GM12875 (cell line): ENCODE measurements around the gene DENND4B.
"Not testable (repeated sequence)": the region's sequence is repeated elsewhere in the genome, so short reads cannot be mapped to it uniquely, and the experiment has no call there.

Experiments used
- H3K4me3 ChIP-seq: one replicate; pipeline ENCODE4 v1.5.1; 2011; ENCODE audit warnings: low read depth, low read length, control low read depth
- TF ChIP-seq, protein P1 (sequence below): IDR thresholded peaks from 2 replicates; pipeline ENCODE4 v1.5.1; 2011; ENCODE audit warnings: low read depth, mild to moderate bottlenecking, control low read depth, inconsistent platforms, low read length, moderate library complexity, borderline replicate concordance; ENCODE audit not compliant: insufficient read depth

The DENND4B gene

DNA sequence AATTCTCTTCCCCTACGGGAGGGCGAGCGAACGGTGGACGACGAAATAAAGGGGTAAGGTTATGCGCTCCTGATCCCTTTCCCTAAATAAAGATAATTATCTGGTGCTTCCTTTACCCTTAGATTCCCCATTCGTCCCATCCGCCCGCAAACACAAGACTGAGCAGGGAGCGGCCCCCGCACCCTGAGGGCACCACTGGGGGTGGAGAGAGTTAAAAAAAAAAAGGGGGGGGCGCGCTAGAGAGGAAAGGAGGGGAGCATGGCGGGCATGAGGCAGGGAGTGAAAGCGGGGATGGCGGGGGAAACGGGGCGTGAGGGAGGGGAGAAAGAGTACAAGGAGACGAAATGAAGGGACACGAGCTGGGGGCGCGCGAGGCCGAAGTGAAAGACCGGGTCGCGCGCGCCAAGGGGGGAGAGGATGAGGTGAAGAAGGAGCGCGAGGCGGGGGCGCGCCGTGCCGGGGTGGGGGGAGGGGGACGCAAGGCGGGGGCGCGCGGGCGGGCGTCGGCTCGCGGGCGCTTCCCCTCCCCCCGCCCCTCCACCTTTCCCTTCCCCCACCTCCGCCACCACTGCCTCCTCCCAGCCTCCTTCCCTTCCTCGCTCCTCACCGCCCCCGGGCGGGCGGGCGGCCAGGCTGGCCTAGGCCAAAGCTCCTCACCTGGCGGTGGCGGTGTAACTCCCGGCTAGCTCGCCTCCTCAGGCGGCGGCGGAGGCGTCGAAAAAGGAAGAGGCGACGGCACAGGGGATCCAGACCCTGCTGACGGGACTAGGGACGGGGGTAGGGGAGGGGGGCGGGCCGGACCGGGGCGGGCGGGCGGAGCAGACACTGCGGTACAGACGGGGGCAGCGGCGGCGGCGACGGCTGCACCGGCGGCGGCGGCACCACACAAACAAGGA is 24.2 kb downstream of the DENND4B start:
- H3K4me3 ChIP-seq = peak overlapping the region; percentile 67
- TF ChIP-seq, protein P1, sequence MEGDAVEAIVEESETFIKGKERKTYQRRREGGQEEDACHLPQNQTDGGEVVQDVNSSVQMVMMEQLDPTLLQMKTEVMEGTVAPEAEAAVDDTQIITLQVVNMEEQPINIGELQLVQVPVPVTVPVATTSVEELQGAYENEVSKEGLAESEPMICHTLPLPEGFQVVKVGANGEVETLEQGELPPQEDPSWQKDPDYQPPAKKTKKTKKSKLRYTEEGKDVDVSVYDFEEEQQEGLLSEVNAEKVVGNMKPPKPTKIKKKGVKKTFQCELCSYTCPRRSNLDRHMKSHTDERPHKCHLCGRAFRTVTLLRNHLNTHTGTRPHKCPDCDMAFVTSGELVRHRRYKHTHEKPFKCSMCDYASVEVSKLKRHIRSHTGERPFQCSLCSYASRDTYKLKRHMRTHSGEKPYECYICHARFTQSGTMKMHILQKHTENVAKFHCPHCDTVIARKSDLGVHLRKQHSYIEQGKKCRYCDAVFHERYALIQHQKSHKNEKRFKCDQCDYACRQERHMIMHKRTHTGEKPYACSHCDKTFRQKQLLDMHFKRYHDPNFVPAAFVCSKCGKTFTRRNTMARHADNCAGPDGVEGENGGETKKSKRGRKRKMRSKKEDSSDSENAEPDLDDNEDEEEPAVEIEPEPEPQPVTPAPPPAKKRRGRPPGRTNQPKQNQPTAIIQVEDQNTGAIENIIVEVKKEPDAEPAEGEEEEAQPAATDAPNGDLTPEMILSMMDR = peak; percentile 25; the same call in 1 of the 2 replicates

DNA sequence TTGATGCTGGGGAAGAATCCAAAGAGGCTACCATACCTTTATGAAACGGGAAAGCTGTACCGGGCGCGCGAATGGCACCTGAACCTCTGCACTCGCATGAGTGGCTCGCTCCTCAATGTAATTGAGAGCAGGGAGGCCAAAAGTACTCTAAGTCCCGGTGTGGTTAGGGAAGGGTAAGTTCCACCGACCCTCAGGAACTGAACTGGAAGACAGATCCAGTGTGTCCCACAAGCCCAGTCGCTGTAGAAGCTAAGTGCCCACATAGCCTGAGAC is 24.8 kb downstream of the DENND4B start:
- peak overlapping the region; percentile 67 for H3K4me3 ChIP-seq

DNA sequence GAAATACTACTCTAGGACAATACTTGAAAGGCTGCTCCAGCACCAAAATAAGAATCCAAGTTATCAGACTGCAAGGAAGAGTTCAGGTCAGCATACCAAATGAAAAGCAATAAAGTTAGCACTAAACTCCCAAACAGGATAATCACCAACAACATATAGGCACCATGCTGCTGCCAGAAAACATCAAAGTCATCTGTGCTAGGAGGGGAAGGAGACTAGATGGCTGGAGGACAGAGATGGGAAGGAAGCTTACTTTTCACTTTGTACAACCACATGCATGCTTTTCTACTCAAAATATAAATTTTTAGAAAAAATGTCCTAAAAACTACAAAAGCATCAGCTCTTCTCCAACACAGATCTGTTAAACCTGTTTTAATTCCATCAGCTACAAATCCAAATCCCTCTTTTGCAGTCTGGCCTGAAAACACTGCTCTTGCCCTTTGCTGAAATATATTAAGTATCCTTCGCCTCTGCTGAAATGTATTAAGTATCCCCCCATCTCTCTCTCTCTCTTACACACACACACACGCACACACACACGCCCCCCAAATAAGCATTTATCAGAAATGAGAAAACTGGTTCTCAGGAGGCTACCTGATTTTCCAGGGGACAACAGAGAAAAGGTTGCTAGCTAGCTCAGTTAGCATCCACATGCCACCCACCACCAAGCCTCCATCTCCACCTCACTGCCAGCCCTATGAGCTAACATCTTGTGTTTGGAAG is 25.3 kb downstream of the DENND4B start:
- TF ChIP-seq, protein P1 = no peak
- peak overlapping the region; percentile 67 for H3K4me3 ChIP-seq

More for the DNA sequence above, 24.8 kb downstream of the DENND4B start:
- TF ChIP-seq, protein P1 = no peak

DNA sequence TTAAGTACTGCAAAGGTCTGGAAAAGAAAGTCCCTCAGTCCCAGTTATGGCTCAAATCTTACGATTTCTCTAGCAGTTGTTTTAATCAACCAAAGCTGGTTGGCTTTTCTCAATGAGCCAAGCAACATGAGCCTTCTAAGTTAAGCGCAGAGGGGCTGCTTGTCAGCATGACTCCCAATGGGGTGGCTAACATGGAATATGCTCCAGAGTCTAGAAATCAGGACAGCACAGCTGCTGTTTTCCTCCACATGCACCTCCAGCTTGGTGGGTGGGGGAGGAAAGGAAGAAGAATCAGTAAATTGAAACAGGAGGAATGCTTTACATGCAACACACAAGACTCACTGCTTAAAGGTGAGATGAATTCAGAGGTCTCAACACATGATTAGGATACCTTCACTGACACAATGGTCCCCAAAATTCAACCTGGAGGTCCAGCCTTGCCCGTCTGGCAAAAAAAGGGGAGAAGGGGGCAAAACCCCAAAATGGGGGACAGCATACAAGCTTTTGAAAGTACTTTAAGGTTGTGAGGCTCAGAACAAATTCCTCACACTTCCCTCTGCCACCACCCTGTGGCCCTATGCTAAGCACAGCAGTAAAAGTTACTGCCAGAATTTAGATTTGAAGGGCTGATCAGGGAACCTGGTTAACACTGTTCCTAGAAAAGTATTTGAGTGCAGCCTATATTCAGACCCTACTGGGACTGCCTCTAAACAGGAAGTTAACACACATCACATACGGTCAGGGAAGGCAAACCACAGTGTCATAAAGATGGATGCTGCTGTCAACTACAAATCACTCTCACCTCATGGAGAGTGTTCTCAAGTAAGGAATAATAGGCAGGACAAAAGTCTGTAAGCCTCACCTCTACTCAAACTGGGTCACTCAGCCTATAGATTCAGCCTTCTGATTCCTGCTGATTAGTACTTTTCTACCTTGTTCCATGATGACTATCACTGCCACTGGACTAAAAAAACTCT is 26.4 kb downstream of the DENND4B start:
- H3K4me3 ChIP-seq = no peak overlapping the region
- TF ChIP-seq, protein P1 = peak; percentile 23; the same call in 1 of the 2 replicates

DNA sequence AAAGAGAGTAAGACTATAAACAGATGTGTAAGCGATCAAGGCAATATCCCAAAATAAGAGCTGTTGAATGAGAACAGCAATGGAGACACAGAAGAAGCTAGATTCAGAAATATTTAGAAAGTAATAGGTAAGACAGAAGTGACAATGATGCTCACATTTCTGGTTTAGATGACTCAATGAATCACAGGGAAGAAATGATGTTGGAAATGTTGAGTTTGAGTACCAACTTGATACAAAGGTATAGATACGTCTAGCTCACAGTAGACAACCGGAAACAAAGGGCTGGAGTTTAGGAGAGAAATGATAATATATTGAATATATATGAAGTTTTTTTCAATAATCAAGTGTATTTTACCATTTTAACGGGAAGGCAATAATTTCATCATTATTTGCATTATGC is 30.2 kb downstream of the DENND4B start:
- H3K4me3 ChIP-seq = no peak overlapping the region
- TF ChIP-seq, protein P1 = no peak

DNA sequence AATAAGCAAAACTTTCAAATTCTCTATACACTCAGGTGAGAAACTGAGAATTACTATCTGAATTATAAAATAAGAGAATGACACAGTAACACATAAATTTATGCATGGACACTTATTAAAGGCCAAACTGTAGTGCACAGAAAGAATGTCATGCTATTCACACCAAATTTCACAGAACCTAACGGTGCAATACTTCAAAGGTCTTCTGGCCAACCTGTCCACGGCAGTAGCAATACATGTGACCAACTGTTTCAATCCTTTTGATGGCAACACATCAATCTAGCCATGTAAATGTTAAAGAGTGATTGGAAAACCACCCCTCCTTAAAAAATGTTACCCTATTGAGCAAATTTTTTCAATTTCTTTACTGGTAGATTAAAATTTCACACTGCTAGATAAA is 34.2 kb downstream of the DENND4B start:
- H3K4me3 ChIP-seq = no peak overlapping the region
- TF ChIP-seq, protein P1 = no peak

DNA sequence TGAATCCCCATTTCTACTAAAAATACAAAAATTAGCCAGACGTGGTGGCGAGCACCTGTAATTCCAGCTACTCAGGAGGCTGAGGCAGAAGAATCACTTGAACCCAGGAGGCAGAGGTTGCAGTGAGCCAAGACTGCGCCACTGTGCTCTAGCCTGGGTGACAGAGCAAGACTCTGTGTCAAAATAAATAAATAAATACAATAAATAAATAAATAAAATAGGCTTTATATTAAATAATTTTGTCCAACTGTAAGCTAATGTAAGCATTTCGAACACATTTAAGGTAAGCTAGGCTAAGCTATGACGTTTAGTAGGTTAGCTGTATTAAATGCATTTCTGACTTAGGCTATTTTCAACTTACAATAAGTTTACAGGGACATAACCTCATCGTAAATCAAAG is 36.0 kb downstream of the DENND4B start:
- H3K4me3 ChIP-seq = not testable (repeated sequence)
